A549 treated with Mapracorat at 1 μM for 4 hours (cell line): ENCODE results near the gene RNU1-4. TPM values are rescaled to one million over a fixed set of nuclear protein-coding genes. Genes with fewer than 3 reads are reported as not detected.

Source experiments
- total RNA-seq: library from RNA; stranded (reverse); fragments of 200-300 nt; extraction: Qiagen RNA extraction; gene quantifications from 5 replicates; pipeline ENCODE4 v1.2.3, GENCODE V29; 2022

RNU1-4 gene
- total RNA-seq, result not detected in 5 replicates

GRCh38 chr1:16740047-16740964 is at the start of gene RNU1-4:
RNU1-4 (plus strand) TSS chr1:16740516.

Other genes with a start within 250 kb of the RNU1-4 start
- not detected in 5 replicates for gene RNU1-1, start 226.2 kb upstream of the RNU1-4 start, total RNA-seq
- 15.7 to 22.5 TPM (median 20.8 TPM) in 5 replicates for gene NBPF1, start 127.0 kb upstream of the RNU1-4 start, total RNA-seq
- gene RNU1-3, start 73.6 kb upstream of the RNU1-4 start, total RNA-seq, result not detected in 5 replicates
- gene RNU1-2, start 155.5 kb downstream of the RNU1-4 start, total RNA-seq, result not detected in 5 replicates
- 5.9 to 10.1 TPM (median 8.2 TPM) in 5 replicates for gene CROCC, start 181.4 kb downstream of the RNU1-4 start, total RNA-seq
- gene MFAP2, start 240.1 kb downstream of the RNU1-4 start, total RNA-seq, result 0.34 to 1.00 TPM (median 0.88 TPM) in 5 replicates